ENCODE measurements around the gene UROC1.

Gene UROC1

GRCh38 chr3:126498929-126499328, 18.6 kb downstream of the UROC1 start:
- no peak for TF ChIP-seq CTCF (IDR thresholded peaks at IDR 0.05; ENCODE audit: low read depth, low read length)
- DNase-seq (ENCODE audit: extremely low read depth, low read depth) = no peak

GRCh38 chr3:126498461-126498860, 19.1 kb downstream of the UROC1 start:
- DNase-seq (ENCODE audit: extremely low read depth, low read depth) = no peak
- TF ChIP-seq CTCF (IDR thresholded peaks at IDR 0.05; ENCODE audit: low read depth, low read length) = no peak

GRCh38 chr3:126497956-126498355, 19.6 kb downstream of the UROC1 start:
- no peak for TF ChIP-seq CTCF (IDR thresholded peaks at IDR 0.05; ENCODE audit: low read depth, low read length)
- no peak for DNase-seq (ENCODE audit: extremely low read depth, low read depth)

- DNase-seq (ENCODE audit: extremely low read depth, low read depth) = no peak
- TF ChIP-seq CTCF (IDR thresholded peaks at IDR 0.05; ENCODE audit: low read depth, low read length) = no peak
These were observed 20.4 kb downstream of the UROC1 start for GRCh38 chr3:126496894-126497850.

GRCh38 chr3:126495786-126496185, 21.8 kb downstream of the UROC1 start:
- DNase-seq (ENCODE audit: extremely low read depth, low read depth) = no peak

GRCh38 chr3:126494970-126495230, 22.7 kb downstream of the UROC1 start:
- DNase-seq (ENCODE audit: extremely low read depth, low read depth) = no peak
- TF ChIP-seq CTCF (IDR thresholded peaks at IDR 0.05; ENCODE audit: low read depth, low read length) = no peak

More at GRCh38 chr3:126495786-126496185, 21.8 kb downstream of the UROC1 start:
- TF ChIP-seq CTCF (IDR thresholded peaks at IDR 0.05; ENCODE audit: low read depth, low read length) = no peak

GRCh38 chr3:126494204-126494969, 23.2 kb downstream of the UROC1 start:
- no peak for TF ChIP-seq CTCF (IDR thresholded peaks at IDR 0.05; ENCODE audit: low read depth, low read length)
- DNase-seq (ENCODE audit: extremely low read depth, low read depth) = no peak

Measured in AG09319 (cell line).